HG03039 (cell line): Measurements from ENCODE around the gene MFSD2B.
"Not testable (repeated sequence)": the region's sequence is repeated elsewhere in the genome, so short reads cannot be mapped to it uniquely, and the experiment has no call there.

ENCODE experiments used
- ATAC-seq: cut with Tn5 transposase; IDR thresholded peaks from one replicate; pipeline ENCODE4 v1.9.1; 2021; ENCODE audit warnings: mild to moderate bottlenecking, moderate library complexity; ENCODE audit not compliant: unreplicated experiment

Gene MFSD2B

GRCh38 chr2:24017711-24018110, 7.8 kb downstream of the MFSD2B start:
- ATAC-seq = no peak

DNA sequence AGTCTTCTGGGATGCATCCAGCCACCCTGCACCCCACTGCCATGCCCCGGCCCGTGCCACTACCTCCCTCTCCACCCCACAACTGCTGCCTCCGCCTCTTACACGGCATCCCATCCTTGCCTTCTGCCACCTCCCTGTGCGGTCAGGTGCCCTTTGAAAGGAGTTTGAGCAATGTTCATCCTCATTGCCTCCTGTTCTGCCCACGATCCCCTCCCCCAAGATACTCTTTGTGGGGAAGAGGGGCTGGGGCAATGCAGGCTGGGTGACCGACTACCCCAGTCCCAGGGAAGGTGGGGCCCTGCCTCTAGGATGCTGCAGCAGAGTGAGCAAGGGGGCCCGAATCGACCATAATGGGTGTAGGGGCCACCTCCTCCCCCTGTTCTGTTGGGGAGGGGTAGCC, 8.4 kb downstream of the MFSD2B start:
- no peak for ATAC-seq

GRCh38 chr2:24019729-24020128, 9.8 kb downstream of the MFSD2B start:
- no peak for ATAC-seq

GRCh38 chr2:24020244-24020643, 10.4 kb downstream of the MFSD2B start:
- ATAC-seq = no peak

DNA sequence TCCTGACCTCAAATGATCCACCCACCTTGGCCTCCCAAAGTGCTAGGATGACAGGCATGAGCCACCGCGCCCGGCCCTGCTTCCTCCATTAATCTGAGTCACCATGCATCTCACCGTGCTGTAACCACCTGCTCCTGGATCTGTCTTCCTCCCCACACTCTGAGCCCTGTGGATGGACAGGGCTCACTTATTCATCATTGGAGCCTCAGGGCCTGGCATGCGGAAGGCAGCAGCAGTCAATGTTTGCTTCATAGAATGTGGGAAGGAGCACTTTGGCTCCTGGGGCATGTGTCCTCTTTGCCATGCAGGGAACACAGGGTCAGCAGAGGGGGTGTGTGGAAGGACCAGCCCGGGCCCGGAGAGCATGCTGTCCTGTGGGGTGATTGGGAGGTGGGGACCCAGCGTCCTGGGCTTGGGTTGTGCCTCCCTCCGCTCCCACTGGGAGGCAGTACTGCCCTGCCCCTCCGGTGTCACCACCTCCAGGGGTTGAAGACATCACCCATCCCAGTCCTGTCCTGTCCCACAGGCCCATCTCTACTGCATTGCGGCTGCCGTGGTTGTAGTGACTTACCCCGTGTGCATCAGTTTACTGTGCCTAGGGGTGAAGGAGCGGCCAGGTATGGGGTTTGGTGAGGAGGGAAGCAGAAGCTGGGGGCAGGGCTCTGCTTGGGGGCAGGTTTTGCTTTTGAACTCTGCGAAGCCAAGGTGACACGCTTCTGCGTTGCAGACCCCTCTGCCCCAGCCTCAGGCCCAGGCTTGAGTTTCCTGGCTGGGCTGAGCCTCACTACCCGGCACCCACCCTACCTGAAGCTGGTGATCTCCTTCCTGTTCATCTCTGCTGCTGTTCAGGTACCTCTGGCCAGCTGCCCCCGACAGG, 11.5 kb downstream of the MFSD2B start:
- ATAC-seq = no peak

DNA sequence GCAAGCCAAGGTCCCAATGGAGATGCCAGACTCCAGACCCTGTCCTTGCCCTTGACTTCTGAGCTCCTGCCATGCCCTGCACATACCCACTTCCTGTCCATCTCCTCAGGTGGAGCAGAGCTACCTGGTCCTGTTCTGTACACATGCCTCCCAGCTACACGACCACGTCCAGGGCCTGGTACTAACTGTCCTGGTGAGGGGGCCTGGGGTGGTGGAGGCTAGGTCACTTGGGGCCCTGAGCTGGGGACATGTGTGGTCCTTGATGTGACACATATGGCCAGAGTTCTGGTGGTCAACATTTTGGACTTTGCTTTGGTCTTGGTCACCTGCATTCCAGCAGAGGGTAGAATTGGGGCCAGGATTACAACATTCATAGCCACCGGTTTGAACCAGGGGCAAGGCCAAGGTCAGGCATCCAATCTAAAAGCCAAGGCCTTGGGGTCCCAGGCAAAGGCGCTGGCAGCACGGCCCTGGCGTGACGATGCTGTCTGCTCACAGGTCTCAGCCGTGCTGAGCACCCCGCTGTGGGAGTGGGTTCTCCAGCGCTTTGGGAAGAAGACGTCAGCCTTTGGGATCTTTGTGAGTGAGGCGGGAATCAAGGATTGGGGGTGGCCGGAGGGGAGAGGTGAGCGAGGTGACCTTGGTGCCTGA, 12.6 kb downstream of the MFSD2B start:
- no peak for ATAC-seq

DNA sequence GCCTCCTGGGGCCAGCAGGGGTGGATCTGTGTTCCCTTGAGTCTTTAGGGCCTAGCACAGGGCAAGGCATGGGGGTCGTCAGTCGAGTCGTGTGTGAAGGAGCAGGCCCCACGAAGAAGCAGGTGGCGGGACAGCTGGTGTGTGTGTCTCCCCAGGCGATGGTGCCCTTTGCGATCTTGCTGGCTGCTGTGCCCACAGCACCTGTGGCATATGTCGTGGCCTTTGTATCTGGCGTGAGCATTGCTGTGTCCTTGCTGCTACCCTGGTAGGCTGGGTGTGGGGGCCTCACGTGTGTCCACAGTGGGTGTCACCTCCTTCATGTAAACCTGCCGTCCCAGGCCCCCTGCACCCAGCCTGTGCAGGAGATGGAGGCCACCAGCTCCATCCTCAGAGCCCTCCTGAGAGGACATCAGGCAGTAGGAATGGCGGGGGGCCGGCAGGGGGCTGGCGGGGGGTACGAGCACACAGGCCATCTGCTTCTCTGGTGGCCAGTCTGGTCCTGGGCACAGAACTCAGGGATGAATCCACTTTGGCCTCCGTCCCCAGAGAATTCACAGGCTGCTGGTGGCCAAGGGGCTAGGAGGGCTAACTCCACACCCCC, 13.2 kb downstream of the MFSD2B start:
- ATAC-seq = no peak

- no peak for ATAC-seq
These were observed 14.1 kb downstream of the MFSD2B start for GRCh38 chr2:24024018-24024417.

DNA sequence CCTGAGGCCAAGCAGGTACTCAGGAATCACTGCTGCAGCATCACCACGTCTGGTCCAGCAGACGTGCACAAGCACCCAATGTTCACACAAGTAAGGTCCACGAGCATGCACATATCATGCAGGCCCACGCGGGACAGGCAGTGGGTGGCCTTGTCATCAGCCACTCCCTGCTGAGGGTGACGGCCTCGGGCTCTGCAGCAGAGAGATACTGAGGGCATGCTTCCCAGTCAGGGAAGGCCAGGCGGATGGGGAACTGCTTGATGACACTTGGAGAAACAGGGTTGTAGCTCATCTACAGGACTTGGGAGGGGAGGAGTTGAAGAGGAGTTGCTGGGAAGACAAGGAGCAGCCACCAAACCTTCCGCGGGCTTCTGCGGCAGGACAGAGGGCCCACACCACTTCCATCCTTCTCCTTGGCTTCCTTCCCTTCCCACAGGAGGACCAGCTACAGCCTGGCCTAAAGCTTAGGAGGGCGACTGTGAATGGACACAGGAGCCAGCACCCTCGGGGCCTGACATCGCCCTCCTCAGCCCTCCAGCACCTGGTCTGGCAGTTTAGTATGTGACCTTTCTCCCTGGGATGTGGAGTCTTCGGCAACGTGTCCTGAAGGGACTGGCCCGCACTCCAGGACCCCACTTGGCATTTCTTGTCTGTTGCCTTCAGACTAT, 15.2 kb downstream of the MFSD2B start:
- ATAC-seq = no peak

DNA sequence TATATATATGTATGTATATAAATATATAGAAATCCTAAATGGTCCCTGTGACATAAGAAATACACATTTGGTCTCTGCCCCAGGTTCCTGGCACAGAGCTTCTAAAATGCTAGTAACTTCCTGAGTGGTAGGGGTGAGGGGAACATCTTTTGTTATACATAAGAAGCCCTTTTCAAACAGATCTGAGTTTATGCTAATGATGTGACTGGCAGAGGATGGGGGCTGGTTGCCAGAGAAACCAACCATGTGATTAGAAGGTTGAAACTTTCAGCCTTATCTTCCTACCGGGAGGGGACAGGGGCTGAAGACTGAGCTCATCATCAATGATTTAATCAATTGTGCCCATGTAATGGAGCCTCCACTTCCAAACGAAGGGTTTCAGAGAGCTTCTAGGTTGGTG, 16.3 kb downstream of the MFSD2B start:
- ATAC-seq = no peak

GRCh38 chr2:24038786-24039499, 29.1 kb downstream of the MFSD2B start:
- no peak for ATAC-seq

DNA sequence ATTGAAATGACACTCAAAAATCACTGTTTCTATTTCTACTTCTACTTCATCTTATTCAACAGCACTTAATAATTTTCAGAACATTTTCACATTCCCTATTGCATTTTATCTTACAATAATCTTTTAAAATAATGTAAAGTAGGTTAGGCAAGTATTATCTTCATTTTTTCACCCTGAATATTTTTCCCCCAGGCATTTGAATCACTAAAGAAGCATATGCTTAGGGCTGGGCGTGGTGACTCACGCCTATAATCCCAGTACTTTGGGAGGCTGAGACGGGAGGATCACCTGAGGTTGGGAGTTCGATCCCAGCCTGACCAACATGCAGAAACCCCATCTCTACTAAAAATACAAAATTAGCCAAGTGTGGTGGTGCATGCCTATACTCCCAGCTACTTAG, 30.6 kb downstream of the MFSD2B start:
- ATAC-seq = no peak

GRCh38 chr2:24043133-24043532, 33.2 kb downstream of the MFSD2B start:
- ATAC-seq = not testable (repeated sequence)

- no peak for ATAC-seq
These were observed 35.9 kb downstream of the MFSD2B start for GRCh38 chr2:24045511-24046508.

DNA sequence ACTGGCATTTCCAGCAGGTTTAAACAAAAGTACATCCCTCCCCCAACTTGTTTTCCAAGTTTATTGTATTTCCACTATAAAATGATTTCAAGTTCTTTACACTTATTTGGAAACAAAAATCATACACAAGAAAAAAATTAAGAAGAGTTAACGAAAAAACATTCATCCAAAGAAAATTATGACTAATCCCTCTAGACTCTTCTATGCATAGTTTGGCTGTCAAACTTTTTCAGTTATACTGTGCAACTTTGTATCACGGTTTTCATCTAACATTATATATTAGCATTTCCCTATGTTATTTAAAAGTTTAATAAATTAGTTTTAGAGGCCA, 36.7 kb downstream of the MFSD2B start:
- ATAC-seq = no peak

DNA sequence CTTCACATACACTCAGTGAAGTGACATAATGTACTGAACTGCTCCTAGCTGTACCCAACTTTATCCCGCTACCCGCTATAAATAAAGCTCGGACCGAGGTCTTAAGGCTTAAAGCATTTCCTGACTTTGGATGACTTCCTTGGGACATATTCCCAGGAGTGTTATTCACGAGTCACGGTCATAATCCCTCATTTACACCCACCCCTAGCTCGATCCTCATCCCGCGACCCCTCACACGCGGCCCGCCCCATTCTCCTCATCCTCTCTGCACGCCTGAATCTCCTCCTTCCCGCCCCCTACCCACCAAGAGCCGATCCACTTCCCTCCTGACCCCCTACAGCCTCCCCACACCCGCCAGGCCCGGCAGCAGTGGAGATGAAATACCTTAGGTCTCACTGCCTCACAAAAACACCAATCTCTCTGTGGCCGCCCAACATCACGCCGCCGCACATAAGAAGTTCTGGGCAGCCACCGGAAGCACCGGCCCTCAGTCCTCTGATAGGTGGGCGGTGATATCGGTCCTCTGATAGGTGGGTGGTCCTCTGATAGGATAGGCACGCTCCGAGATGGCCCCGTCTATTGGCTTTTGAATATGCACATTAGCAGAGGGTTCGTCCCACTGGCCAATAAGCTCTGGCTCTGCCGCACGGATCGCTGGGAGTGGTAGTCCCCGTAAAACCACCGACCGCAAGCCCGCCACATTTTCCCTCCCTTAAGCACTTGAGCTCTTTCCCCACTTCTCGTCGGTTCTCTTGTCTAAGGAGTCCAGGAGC, 37.2 kb downstream of the MFSD2B start, which contains the start of gene WDCP:
Gene WDCP, minus strand, starts transcription at position 462 of the 773 bp plus-strand sequence. CDS start 7,897 bp downstream, outside the sequence.
- peak; percentile 99 for ATAC-seq

- ATAC-seq = no peak
These were observed 37.8 kb downstream of the MFSD2B start for GRCh38 chr2:24047703-24048033.

DNA sequence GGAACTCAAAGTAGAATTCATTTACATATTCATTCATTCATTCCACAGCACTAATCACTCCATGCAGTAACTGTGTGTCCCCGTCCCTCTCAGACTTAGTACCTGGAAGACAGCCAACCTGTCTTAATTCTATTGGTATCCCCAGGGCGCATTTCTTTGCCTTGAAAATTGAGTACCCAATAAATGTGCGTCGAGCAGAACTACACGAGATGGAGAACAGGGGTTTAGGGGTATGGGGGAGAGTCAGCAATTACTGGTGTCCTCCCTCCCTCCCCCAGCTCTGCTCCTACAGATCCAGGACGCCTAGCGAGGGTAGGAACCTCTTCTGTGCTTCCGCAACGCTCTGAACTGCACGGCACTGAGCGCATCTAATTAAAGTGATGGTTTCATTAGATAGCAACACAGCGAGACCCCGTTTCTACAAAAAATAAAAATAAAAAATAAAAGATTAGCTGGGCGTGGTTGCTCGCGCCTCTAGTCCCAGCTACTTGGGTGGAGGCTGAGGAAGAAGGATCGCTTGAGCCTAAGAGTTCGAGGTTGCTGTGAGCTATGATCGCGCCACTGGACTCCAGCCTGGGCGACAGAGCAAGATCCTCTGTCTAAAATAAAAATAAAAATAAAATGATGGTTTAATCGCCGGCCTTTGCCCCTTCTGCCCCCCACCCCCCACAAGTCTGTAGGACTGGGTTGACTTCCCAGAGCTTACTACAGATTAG, 39.0 kb downstream of the MFSD2B start:
- no peak for ATAC-seq
